ENCODE results near the gene SEMA4B. TPM values are rescaled to one million over a fixed set of nuclear protein-coding genes. Genes with fewer than 3 reads are reported as not detected.

SEMA4B gene
- total and polyA plus RNA-seq, 9 of the 15 experiments (the other 6 are each of a cell fraction or from before 2014, with no cell fraction given) = 1.3 to 33.6 (median 11.0) TPM

DNA sequence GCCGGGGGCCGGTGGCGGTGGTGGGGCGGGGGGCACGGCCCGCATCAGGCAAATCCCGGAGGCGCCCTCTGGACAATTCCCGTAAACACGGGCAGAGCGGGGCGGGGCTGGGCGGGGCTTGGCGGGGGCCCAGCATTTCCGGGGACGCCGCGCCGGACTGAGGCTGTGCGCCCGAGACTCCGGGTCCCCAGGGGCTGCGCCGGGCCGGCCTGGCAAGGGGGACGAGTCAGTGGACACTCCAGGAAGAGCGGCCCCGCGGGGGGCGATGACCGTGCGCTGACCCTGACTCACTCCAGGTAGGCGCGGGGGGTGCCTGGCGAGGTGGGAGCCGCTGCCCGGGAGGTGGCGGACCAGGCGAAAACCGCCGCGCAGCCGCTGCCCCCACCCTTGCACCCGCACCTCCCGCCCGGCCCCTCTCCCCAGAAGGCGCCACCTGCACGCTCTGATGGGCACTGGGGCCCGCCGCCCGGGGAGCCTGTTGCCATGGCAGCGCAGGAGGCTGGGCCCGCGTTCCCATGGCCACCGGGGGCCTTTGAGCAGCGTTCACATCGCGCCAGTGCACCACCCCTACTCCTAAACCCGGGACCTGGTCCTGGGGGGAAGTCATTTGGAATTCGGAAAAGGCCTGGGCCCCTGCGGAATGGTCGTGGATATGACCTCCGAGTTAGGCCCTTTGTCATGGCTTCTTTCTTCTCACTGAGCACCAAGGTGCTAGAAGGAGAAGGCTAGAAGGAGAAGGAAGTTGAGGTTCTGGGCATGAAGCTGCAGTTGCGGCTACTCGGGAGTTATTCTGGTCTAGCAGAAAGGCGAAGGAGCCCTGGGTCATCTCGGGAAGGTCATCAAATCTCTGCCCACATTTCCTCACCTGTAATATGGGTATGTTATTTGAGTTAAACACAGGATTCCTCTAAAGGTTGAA, 16.1 kb upstream of the SEMA4B start (continued):
- TF ChIP-seq NEUROD1 (IDR thresholded peaks at IDR 0.05; ENCODE audit: borderline replicate concordance, low read depth, low read length, partially characterized antibody) (peak; percentile 82), RAD51 (IDR thresholded peaks at IDR 0.05; ENCODE audit: borderline replicate concordance, low read depth) (no peak), IRF2 (CRISPR knock-in tag; IDR thresholded peaks at IDR 0.05) (no peak), MECOM (CRISPR knock-in tag; IDR thresholded peaks at IDR 0.05) (no peak), CBX8 (IDR thresholded peaks at IDR 0.05; ENCODE audit: borderline replicate concordance, extremely low read depth, low read depth, low read length, poor library complexity, severe bottlenecking) (no peak), SMARCE1 (IDR thresholded peaks at IDR 0.05) (no peak), CHD2 (IDR thresholded peaks at IDR 0.05; ENCODE audit: low read depth, low read length) (no peak), MXI1 (IDR thresholded peaks at IDR 0.05; ENCODE audit: low read depth, low read length) (peak; percentile 96), BRD9 (IDR thresholded peaks at IDR 0.05; ENCODE audit: low read depth, partially characterized antibody) (no peak), GABPA (tag; conservative IDR thresholded peaks at IDR 0.05; ENCODE audit: low read depth) (peak; percentile 77), ESRRB (CRISPR knock-in tag; IDR thresholded peaks at IDR 0.05; ENCODE audit: borderline replicate concordance) (no peak), ZNF311 (CRISPR knock-in tag; IDR thresholded peaks at IDR 0.05) (no peak), ZNF780A (CRISPR knock-in tag; IDR thresholded peaks at IDR 0.05) (no peak), SIRT6 (IDR thresholded peaks at IDR 0.05; ENCODE audit: low read depth, low read length) (no peak), KAT7 (CRISPR knock-in tag; IDR thresholded peaks at IDR 0.05; ENCODE audit: borderline replicate concordance) (no peak), RNF2 (IDR thresholded peaks at IDR 0.05) (no peak)
- TF ChIP-seq, protein P1, sequence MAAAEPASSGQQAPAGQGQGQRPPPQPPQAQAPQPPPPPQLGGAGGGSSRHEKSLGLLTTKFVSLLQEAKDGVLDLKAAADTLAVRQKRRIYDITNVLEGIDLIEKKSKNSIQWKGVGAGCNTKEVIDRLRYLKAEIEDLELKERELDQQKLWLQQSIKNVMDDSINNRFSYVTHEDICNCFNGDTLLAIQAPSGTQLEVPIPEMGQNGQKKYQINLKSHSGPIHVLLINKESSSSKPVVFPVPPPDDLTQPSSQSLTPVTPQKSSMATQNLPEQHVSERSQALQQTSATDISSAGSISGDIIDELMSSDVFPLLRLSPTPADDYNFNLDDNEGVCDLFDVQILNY (CRISPR knock-in tag; IDR thresholded peaks at IDR 0.05) = no peak
- TF ChIP-seq, protein P2, sequence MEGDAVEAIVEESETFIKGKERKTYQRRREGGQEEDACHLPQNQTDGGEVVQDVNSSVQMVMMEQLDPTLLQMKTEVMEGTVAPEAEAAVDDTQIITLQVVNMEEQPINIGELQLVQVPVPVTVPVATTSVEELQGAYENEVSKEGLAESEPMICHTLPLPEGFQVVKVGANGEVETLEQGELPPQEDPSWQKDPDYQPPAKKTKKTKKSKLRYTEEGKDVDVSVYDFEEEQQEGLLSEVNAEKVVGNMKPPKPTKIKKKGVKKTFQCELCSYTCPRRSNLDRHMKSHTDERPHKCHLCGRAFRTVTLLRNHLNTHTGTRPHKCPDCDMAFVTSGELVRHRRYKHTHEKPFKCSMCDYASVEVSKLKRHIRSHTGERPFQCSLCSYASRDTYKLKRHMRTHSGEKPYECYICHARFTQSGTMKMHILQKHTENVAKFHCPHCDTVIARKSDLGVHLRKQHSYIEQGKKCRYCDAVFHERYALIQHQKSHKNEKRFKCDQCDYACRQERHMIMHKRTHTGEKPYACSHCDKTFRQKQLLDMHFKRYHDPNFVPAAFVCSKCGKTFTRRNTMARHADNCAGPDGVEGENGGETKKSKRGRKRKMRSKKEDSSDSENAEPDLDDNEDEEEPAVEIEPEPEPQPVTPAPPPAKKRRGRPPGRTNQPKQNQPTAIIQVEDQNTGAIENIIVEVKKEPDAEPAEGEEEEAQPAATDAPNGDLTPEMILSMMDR (IDR thresholded peaks at IDR 0.05 in 2 of 3, conservative IDR thresholded peaks at IDR 0.05 in 1 of 3; ENCODE audit: insufficient read depth in 2 of 3, low read depth in 1 of 3, low read length in 3 of 3) = peak in 2 of 3 experiments; percentile 2 to 8; a peak in 1 of 6 replicates
- TF ChIP-seq, protein P3, sequence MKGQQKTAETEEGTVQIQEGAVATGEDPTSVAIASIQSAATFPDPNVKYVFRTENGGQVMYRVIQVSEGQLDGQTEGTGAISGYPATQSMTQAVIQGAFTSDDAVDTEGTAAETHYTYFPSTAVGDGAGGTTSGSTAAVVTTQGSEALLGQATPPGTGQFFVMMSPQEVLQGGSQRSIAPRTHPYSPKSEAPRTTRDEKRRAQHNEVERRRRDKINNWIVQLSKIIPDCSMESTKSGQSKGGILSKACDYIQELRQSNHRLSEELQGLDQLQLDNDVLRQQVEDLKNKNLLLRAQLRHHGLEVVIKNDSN (CRISPR knock-in tag; IDR thresholded peaks at IDR 0.05) = no peak
- TF ChIP-seq, protein P4, sequence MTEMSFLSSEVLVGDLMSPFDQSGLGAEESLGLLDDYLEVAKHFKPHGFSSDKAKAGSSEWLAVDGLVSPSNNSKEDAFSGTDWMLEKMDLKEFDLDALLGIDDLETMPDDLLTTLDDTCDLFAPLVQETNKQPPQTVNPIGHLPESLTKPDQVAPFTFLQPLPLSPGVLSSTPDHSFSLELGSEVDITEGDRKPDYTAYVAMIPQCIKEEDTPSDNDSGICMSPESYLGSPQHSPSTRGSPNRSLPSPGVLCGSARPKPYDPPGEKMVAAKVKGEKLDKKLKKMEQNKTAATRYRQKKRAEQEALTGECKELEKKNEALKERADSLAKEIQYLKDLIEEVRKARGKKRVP (CRISPR knock-in tag; IDR thresholded peaks at IDR 0.05) = no peak
